ENCODE data around the gene MBD3L4. TPM values are rescaled to one million over a fixed set of nuclear protein-coding genes. Genes with fewer than 3 reads are reported as not detected.

Gene MBD3L4
- total and polyA plus RNA-seq, 2 of the 13 experiments (the other 11 are each of a cell fraction or from before 2014, with no cell fraction given), result not detected

DNA sequence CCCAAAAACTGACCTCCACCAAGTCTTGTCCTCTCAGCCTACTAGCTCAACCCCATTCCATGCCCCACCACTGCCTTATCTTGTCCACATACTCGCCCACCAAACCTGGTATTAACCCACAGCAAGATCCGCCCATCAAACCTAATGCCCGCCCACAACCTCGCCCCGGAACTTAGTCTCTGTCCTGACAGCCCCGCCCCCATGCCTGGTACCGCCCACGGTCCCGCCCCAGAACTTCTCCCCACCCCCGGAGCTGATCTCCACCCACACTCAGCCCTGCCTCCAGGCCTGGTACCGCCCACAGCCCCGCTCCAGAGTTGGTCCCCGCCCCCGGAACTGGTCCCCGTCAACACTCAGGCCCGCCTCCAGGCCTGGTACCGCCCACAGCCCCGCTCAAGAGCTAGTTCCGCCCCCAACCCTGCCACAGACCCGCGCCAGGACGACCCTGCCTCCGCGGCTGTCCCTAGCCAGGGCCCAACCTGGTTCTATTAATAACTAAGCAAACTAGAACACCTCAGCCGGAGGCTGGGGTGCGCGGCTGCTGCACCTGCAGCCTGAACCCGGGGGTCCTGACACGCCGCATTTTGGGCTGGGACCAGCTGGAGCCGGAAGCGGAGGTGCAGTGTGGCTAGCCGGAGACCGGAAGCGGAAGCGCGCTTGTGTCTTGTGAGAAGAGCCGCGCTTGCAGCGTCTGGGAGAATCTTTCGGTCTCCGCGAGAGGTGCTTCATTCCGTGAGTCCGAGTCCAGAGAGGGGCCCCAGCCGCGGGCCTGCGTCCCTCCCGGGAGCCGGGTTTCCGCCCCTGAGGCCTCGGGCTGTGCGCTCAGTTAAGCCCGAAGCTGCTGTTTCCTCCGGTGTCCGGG, 29.3 kb upstream of the MBD3L4 start, which contains the start of gene ZNF557 (continued):
- 0 out of 2 replicates have a peak, but pooled peaks have one; percentile 52 for TF ChIP-seq ZNF773 (CRISPR knock-in tag; IDR thresholded peaks at IDR 0.05; ENCODE audit: borderline replicate concordance)
- TF ChIP-seq BRD4 (CRISPR knock-in tag; IDR thresholded peaks at IDR 0.05), result 0 out of 2 replicates have a peak, but pooled peaks have one; percentile 41
- TF ChIP-seq SP1 (IDR thresholded peaks at IDR 0.05), result peak; percentile 20; the same call in 1 of the 2 replicates
- TF ChIP-seq SP1 (CRISPR knock-in tag; IDR thresholded peaks at IDR 0.05), result peak; percentile 47
- TF ChIP-seq ZNF570 (CRISPR knock-in tag; IDR thresholded peaks at IDR 0.05; ENCODE audit: borderline replicate concordance), result no peak
- no peak for TF ChIP-seq SRSF4 (IDR thresholded peaks at IDR 0.05; ENCODE audit: low read depth, low read length, poor library complexity, severe bottlenecking)
- TF ChIP-seq NCOA5 (CRISPR knock-in tag; IDR thresholded peaks at IDR 0.05), result no peak
- no peak for TF ChIP-seq SIN3B (IDR thresholded peaks at IDR 0.05; ENCODE audit: low read length)
- TF ChIP-seq NFE2L1 (CRISPR knock-in tag; IDR thresholded peaks at IDR 0.05; ENCODE audit: borderline replicate concordance), result 0 out of 2 replicates have a peak, but pooled peaks have one; percentile 16
- peak; percentile 80 for TF ChIP-seq POLR2AphosphoS5 (IDR thresholded peaks at IDR 0.05; ENCODE audit: low read depth, low read length)
- TF ChIP-seq KLF16 (CRISPR knock-in tag; IDR thresholded peaks at IDR 0.05), result peak in 1 of 2 experiments; percentile 49; a peak in 1 of 4 replicates
- TF ChIP-seq SP140L (CRISPR knock-in tag; IDR thresholded peaks at IDR 0.05; ENCODE audit: borderline replicate concordance), result no peak
- no peak for TF ChIP-seq DPF2 (CRISPR knock-in tag; IDR thresholded peaks at IDR 0.05; ENCODE audit: borderline replicate concordance, low read depth)
- no peak for TF ChIP-seq ATF7 (IDR thresholded peaks at IDR 0.05)
- no peak for TF ChIP-seq ATF7 (CRISPR knock-in tag; IDR thresholded peaks at IDR 0.05)
- peak; percentile 24; the same call in 1 of the 2 replicates for TF ChIP-seq LCORL (IDR thresholded peaks at IDR 0.05)
- peak; percentile 72; the same call in 1 of the 2 replicates for TF ChIP-seq LCORL (CRISPR knock-in tag; IDR thresholded peaks at IDR 0.05)
- TF ChIP-seq MXD3 (CRISPR knock-in tag; IDR thresholded peaks at IDR 0.05), result 0 out of 2 replicates have a peak, but pooled peaks have one; percentile 44
- no peak for TF ChIP-seq XBP1 (CRISPR knock-in tag; IDR thresholded peaks at IDR 0.05)
- TF ChIP-seq, protein P1, sequence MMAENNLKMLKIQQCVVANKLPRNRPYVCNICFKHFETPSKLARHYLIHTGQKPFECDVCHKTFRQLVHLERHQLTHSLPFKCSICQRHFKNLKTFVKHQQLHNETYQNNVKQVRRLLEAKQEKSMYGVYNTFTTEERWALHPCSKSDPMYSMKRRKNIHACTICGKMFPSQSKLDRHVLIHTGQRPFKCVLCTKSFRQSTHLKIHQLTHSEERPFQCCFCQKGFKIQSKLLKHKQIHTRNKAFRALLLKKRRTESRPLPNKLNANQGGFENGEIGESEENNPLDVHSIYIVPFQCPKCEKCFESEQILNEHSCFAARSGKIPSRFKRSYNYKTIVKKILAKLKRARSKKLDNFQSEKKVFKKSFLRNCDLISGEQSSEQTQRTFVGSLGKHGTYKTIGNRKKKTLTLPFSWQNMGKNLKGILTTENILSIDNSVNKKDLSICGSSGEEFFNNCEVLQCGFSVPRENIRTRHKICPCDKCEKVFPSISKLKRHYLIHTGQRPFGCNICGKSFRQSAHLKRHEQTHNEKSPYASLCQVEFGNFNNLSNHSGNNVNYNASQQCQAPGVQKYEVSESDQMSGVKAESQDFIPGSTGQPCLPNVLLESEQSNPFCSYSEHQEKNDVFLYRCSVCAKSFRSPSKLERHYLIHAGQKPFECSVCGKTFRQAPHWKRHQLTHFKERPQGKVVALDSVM (CRISPR knock-in tag; IDR thresholded peaks at IDR 0.05), result no peak
- TF ChIP-seq MTERF4 (CRISPR knock-in tag; IDR thresholded peaks at IDR 0.05), result 0 out of 2 replicates have a peak, but pooled peaks have one; percentile 12
- peak; percentile 68 for TF ChIP-seq GMEB1 (CRISPR knock-in tag; IDR thresholded peaks at IDR 0.05; ENCODE audit: borderline replicate concordance)
- no peak for TF ChIP-seq ZNF205 (CRISPR knock-in tag; IDR thresholded peaks at IDR 0.05)
- peak; percentile 80 for TF ChIP-seq SALL1 (CRISPR knock-in tag; IDR thresholded peaks at IDR 0.05)
- peak; percentile 39; the same call in 1 of the 2 replicates for TF ChIP-seq HDAC2 (CRISPR knock-in tag; IDR thresholded peaks at IDR 0.05)
